Osteoblast (primary cell): ENCODE measurements around the gene BMP5. TPM values are rescaled to one million over a fixed set of nuclear protein-coding genes. Genes with fewer than 3 reads are reported as not detected.

ENCODE experiments used
- DNase-seq: peaks from one replicate; pipeline ENCODE4 v3.0.0; 2011; ENCODE audit warnings: low spot score, mixed read lengths; ENCODE audit not compliant: insufficient read length; ENCODE audit errors: missing footprints
- H2AFZ ChIP-seq: 2 replicates; pipeline ENCODE4 v1.6.0; 2011; ENCODE audit warnings: mild to moderate bottlenecking, low read length
- H3K27ac ChIP-seq: 2 replicates; pipeline ENCODE4 v1.5.1; 2011; ENCODE audit warnings: mild to moderate bottlenecking, low read depth, low read length, moderate library complexity
- H3K27me3 ChIP-seq: 2 replicates; pipeline ENCODE4 v1.6.0; 2012; ENCODE audit warnings: mild to moderate bottlenecking, control low read depth, inconsistent platforms, low read length, moderate library complexity; ENCODE audit not compliant: insufficient read depth
- H3K36me3 ChIP-seq: 2 replicates; pipeline ENCODE4 v1.5.1; 2011; ENCODE audit warnings: mild to moderate bottlenecking, low read length, control low read depth, moderate library complexity; ENCODE audit not compliant: insufficient read depth
- H3K4me1 ChIP-seq: 2 replicates; pipeline ENCODE4 v1.5.1; 2011; ENCODE audit warnings: mild to moderate bottlenecking, low read length, control low read depth, moderate library complexity; ENCODE audit not compliant: insufficient read depth
- H3K4me2 ChIP-seq: 2 replicates; pipeline ENCODE4 v1.6.0; 2011; ENCODE audit warnings: mild to moderate bottlenecking, low read length; ENCODE audit not compliant: insufficient read depth
- H3K4me3 ChIP-seq: fragments of 200-600 bp; sonication (generic); 3 replicates; pipeline ENCODE4 v1.5.1; 2012; ENCODE audit warnings: mild to moderate bottlenecking, low read length, inconsistent platforms; ENCODE audit not compliant: insufficient read depth
- H3K79me2 ChIP-seq: 2 replicates; pipeline ENCODE4 v1.6.0; 2012; ENCODE audit warnings: mild to moderate bottlenecking, low read length, control low read depth, inconsistent platforms; ENCODE audit not compliant: insufficient read depth
- H3K9me3 ChIP-seq: 2 replicates; pipeline ENCODE4 v1.5.1; 2011; ENCODE audit warnings: low read depth, low read length, control low read depth
- H4K20me1 ChIP-seq: 2 replicates; pipeline ENCODE4 v1.6.0; 2012; ENCODE audit warnings: mild to moderate bottlenecking, low read length, control low read depth; ENCODE audit not compliant: insufficient read depth
- total RNA-seq: library from RNA; depleted of rRNA; stranded (reverse); fragments of >200 nt; gene quantifications from 2 replicates; pipeline ENCODE4 v1.2.3, GENCODE V29; 2012
- TF ChIP-seq, protein P1 (sequence below): IDR thresholded peaks from 2 replicates; pipeline ENCODE4 v1.5.1; 2011; ENCODE audit warnings: mild to moderate bottlenecking, low read depth, low read length, moderate library complexity; ENCODE audit errors: extremely low read depth

BMP5 gene
- total RNA-seq, 1 donor: 0.36 TPM

DNA sequence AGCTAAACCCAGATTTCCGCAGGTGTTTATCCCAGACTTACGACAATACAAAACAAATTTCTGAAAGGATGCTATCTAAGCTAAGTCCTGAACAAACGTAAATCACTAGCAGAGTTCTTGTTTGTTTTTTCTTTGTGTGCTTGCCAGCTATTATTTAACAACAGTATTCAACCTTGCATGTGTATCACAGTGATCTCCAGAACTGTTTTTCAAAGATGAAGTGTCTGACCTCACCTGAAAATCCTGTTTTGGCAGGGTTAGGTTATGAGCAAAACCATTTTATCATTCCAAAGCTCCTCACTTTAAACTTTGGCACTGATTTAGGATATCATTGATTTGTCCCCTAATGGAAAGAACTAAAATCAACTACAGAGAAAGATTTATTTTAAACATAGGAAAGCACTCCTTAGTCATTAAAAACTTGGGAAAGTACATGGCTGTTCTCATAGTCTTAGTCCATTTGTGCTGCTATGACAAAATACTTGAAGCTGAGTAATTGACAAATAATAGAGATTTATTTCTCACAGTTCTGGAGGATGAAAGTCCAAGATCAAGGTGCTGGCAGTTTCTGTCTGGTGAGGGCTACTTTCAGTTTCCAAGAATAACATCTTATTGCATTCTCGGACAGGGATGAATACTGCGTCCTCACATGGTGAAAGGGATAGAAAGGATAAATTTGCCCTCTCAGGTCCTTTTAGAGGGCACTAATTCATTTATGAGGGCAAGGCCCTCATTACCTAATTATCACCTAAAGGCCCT is 20.8 kb upstream of the BMP5 start:
- no peak overlapping the region for H3K4me3 ChIP-seq
- no peak overlapping the region for H2AFZ ChIP-seq
- no peak for DNase-seq
- no peaks in the 10 kb centered on the region for H3K79me2 ChIP-seq
- H3K27me3 ChIP-seq: no peaks in the 10 kb centered on the region
- H3K36me3 ChIP-seq: no peaks in the 10 kb centered on the region
- TF ChIP-seq, protein P1, sequence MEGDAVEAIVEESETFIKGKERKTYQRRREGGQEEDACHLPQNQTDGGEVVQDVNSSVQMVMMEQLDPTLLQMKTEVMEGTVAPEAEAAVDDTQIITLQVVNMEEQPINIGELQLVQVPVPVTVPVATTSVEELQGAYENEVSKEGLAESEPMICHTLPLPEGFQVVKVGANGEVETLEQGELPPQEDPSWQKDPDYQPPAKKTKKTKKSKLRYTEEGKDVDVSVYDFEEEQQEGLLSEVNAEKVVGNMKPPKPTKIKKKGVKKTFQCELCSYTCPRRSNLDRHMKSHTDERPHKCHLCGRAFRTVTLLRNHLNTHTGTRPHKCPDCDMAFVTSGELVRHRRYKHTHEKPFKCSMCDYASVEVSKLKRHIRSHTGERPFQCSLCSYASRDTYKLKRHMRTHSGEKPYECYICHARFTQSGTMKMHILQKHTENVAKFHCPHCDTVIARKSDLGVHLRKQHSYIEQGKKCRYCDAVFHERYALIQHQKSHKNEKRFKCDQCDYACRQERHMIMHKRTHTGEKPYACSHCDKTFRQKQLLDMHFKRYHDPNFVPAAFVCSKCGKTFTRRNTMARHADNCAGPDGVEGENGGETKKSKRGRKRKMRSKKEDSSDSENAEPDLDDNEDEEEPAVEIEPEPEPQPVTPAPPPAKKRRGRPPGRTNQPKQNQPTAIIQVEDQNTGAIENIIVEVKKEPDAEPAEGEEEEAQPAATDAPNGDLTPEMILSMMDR: no peak
- no peaks in the 10 kb centered on the region for H3K4me1 ChIP-seq
- no peak overlapping the region for H3K4me2 ChIP-seq
- H3K9me3 ChIP-seq: no peaks in the 10 kb centered on the region
- no peak overlapping the region for H3K27ac ChIP-seq
- no peaks in the 10 kb centered on the region for H4K20me1 ChIP-seq

DNA sequence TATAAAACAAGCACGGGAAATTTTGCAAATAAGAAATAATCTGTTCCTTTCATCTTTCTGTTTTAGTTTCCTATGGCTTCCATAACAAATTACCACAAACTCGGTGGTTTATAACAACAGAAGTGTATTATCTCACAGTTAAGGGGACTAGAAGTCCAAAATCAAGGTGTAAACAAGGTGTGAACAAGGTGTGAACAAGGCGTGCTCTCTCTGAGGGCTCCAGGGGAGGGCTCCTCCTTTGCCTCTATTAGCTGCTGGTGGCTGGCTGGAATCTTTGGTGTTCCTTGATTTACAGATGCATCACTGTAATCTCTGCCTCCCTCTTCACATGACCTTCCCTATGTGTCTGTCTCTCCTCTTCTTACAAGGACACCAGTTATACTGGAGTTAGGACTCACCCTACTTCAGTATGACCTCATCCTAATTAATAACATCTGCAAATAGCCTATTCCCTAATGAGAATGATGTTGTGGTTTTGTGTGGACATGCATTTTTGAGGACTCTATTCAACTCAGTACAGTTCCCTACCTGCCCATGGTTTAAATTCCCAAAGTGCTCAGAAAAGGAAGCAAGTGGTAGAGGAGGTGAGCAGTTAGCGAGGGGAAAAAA is 17.5 kb upstream of the BMP5 start:
- no peak overlapping the region for H3K4me3 ChIP-seq
- H3K27ac ChIP-seq: no peak overlapping the region
- no peaks in the 10 kb centered on the region for H3K27me3 ChIP-seq
- no peak overlapping the region for H3K4me2 ChIP-seq
- no peaks in the 10 kb centered on the region for H3K79me2 ChIP-seq
- no peak for DNase-seq
- TF ChIP-seq, protein P1: no peak
- no peaks in the 10 kb centered on the region for H3K36me3 ChIP-seq
- no peaks in the 10 kb centered on the region for H4K20me1 ChIP-seq
- H3K9me3 ChIP-seq: no peaks in the 10 kb centered on the region
- H2AFZ ChIP-seq: no peak overlapping the region
- H3K4me1 ChIP-seq: no peaks in the 10 kb centered on the region

DNA sequence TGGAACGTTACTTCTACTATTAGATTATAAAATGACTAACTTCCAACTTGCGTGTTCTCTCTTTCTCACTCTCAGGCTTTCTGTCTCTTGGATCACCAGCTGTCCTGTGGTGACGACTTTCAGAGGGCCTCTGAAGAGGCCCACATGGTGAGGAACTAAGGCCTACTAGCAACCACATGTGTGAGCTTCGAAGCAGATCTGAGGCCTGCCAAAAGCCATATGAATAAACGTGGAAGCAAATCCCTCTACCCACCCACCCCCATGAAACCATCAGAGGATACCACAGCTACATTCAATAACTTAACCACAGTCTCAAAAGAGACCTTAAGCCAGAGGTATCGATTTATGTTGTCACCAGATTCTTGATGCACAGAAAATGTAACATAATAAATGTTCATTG is 13.5 kb upstream of the BMP5 start:
- Histone ChIP-seq H3K27me3 (no peaks in the 10 kb centered on the region), H3K79me2 (no peaks in the 10 kb centered on the region), H3K4me3 (no peak overlapping the region), H3K4me1 (no peaks in the 10 kb centered on the region), H3K4me2 (no peak overlapping the region), H3K9me3 (no peaks in the 10 kb centered on the region), H3K27ac (no peak overlapping the region), H4K20me1 (no peaks in the 10 kb centered on the region), H3K36me3 (no peaks in the 10 kb centered on the region), H2AFZ (no peak overlapping the region)
- TF ChIP-seq, protein P1: no peak
- peak; percentile 48 for DNase-seq

DNA sequence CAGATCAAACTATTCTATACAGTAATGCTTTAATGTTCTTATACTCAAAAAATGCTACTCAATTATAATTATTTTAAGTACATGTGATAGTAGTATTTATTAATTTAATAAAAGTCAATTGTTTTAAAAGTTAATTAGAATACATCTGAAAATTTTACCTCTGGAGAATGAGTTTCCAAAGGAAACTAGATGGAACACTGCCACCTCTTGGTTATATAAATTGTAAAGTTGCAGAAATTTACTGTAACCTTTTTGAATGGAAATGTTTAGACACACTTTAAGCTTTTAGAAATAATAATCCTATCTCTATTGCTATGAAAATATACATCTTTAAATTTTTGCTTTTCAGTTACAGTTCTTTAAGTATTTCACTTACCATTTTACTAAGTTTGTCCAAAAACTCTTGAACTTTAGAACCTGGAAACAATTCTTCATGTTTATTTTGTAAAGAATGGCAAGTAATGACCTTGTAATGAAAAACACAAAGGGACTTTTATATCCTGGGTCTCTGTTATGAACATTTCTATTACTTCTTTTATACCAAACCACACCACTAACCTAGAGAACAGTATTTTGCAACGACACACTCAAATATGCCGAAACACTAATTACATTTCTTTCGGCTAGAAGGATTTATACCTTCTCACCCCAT is 10.9 kb upstream of the BMP5 start:
- TF ChIP-seq, protein P1: peak; percentile 49
- no peak for DNase-seq

More for the DNA sequence above, 10.9 kb upstream of the BMP5 start:
- Histone ChIP-seq H3K4me1 (peaks cover 19% of the 10 kb centered on the region), H3K36me3 (no peaks in the 10 kb centered on the region), H3K27ac (no peak overlapping the region), H3K4me3 (no peak overlapping the region), H3K27me3 (no peaks in the 10 kb centered on the region), H3K9me3 (no peaks in the 10 kb centered on the region), H2AFZ (no peak overlapping the region), H4K20me1 (no peaks in the 10 kb centered on the region), H3K79me2 (no peaks in the 10 kb centered on the region), H3K4me2 (no peak overlapping the region)
